LoVo (cell line): ENCODE results near the gene ZNF548.
"Not testable (repeated sequence)": the region's sequence is repeated elsewhere in the genome, so short reads cannot be mapped to it uniquely, and the experiment has no call there.

ENCODE experiments used
- DNase-seq: peaks from one replicate; pipeline ENCODE4 v3.0.0-alpha.2; 2016; ENCODE audit warnings: low spot score

ZNF548 gene

GRCh38 chr19:57389730-57390598 lies at the start of gene ZNF548:
Gene ZNF548 (plus strand): TSS chr19:57389854. CDS start chr19:57390100, 246 bp downstream.
- DNase-seq = no peak

- DNase-seq = no peak
These were observed 47.1 kb upstream of the ZNF548 start for GRCh38 chr19:57342582-57342981.

GRCh38 chr19:57348136-57348535 lies 41.5 kb upstream of the ZNF548 start:
- DNase-seq = no peak

- no peak for DNase-seq
These were observed 38.5 kb upstream of the ZNF548 start, which contains the start of gene ZNF304 for GRCh38 chr19:57350877-57351805. Gene ZNF304 (plus strand): TSS chr19:57351271. CDS start chr19:57351665, 394 bp downstream.

GRCh38 chr19:57351867-57352266 lies 37.8 kb upstream of the ZNF548 start:
- no peak for DNase-seq

- no peak for DNase-seq
These were observed 33.7 kb upstream of the ZNF548 start for GRCh38 chr19:57355916-57356315.

- DNase-seq = no peak
These were observed 32.2 kb upstream of the ZNF548 start for GRCh38 chr19:57357406-57357805.

GRCh38 chr19:57359300-57359699 lies 30.4 kb upstream of the ZNF548 start:
- no peak for DNase-seq

- no peak for DNase-seq
These were observed 27.2 kb upstream of the ZNF548 start for GRCh38 chr19:57362419-57362818.

GRCh38 chr19:57362997-57363687 lies 26.5 kb upstream of the ZNF548 start, which contains the start of the genes TRAPPC2B and ZNF547:
Gene TRAPPC2B (plus strand): TSS chr19:57363551. CDS start chr19:57364834, 1,283 bp downstream.
Gene ZNF547 (plus strand): TSS chr19:57363551. CDS start chr19:57368556, 5,005 bp downstream.
- DNase-seq = no peak

- DNase-seq = no peak
These were observed 25.9 kb upstream of the ZNF548 start for GRCh38 chr19:57363688-57364181.

GRCh38 chr19:57366776-57367175 lies 22.9 kb upstream of the ZNF548 start:
- no peak for DNase-seq

- no peak for DNase-seq
These were observed 15.5 kb upstream of the ZNF548 start for GRCh38 chr19:57374179-57374578.

GRCh38 chr19:57374647-57375046 lies 15.0 kb upstream of the ZNF548 start:
- DNase-seq = not testable (repeated sequence)

GRCh38 chr19:57376151-57376550 lies 13.5 kb upstream of the ZNF548 start:
- no peak for DNase-seq

GRCh38 chr19:57377498-57378146 lies 12.0 kb upstream of the ZNF548 start:
- no peak for DNase-seq

- DNase-seq = no peak
These were observed 8.7 kb upstream of the ZNF548 start for GRCh38 chr19:57380923-57381322.

GRCh38 chr19:57382806-57383488 lies 6.7 kb upstream of the ZNF548 start:
- no peak for DNase-seq

GRCh38 chr19:57389194-57389729 lies 392 bp upstream of the ZNF548 start:
- no peak for DNase-seq

GRCh38 chr19:57395710-57396109 lies 6.1 kb downstream of the ZNF548 start:
- DNase-seq = no peak
